GM10847 (cell line): Measurements from ENCODE around the gene DNAL4.

Experiments used
- POLR2A ChIP-seq: IDR thresholded peaks from 2 replicates; pipeline ENCODE4 v1.6.1; 2011; ENCODE audit not compliant: insufficient read length; ENCODE audit errors: extremely low read depth

Gene DNAL4

GRCh38 chr22:38744981-38745380 is 49.0 kb downstream of the DNAL4 start:
- no peak for TF ChIP-seq POLR2A

DNA sequence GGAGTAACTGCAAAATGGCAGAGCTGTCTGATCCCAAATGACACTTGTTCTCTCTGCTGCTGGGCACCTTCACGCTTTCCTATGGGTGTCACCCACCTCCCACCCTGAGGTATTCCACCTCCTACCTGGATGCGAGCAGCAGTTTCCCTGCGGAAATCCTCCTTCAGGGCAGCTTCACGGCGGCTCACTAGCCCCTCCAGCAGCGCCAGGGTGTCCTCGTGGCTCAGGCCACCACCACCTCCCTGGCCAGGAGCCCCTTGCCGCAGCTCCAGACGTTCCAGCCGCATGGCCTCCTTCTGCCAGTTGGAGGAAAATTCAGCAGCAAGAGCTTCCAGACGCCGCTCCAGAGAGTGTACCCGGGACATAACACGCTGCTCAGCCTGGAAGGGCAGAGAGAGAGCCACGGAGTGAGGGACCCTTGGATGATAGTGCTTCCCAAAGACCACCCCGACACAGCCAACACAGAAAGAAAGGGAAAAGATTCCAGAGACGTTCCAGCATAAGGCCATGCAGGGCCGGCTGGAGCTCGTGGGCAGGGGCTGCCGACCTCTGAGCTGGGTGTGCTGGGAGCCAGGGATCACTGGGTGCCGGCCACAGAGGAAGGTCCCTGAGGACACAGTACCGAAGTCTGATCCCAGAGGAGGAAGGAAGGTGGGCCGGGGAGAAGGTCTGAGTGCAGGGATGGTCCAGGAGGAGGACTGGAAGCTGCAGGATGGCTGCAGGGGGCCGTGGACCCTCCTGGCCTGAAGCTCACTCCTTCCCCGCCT is 51.6 kb downstream of the DNAL4 start:
- no peak for TF ChIP-seq POLR2A

DNA sequence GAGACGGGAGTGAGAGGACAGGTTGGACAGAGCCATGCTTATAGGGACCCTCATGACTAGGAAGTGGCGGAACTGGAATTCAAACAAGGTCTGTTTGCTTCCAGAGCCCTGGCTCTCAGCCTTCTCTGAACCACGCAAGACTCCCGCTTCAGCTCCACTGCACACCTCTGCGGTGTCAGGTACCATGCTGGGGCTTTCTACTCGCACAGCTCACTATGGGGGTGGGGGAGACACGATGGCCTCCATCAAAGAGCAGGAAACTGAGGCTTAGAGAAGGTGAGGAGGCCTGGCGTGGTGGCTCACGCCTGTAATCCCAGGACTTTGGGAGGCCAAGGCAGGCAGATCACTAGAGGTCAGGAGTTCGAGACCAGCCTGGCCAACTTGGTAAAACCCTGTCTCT is 52.4 kb downstream of the DNAL4 start:
- no peak for TF ChIP-seq POLR2A

- no peak for TF ChIP-seq POLR2A
Observed at GRCh38 chr22:38741166-38741565, 52.8 kb downstream of the DNAL4 start.

DNA sequence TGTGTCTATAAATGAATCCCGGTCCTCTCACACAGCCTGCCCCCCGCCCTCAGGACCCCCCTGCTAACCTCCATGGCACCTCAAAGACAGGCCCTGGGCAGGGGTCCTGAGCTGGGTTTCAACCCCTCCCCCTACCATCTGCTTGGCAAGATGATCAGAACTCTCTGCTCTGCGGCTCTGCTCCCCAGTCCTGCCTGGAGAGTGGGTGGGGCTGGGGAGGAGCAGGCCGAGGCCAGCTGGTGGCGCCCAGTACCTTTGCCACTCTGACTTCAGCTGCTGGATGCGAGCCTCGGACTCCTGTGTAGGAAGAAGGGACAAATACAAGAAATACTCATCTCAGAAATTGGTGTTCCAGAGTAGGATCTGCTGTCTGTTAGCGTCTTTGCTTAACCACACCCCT is 53.2 kb downstream of the DNAL4 start:
- no peak for TF ChIP-seq POLR2A

DNA sequence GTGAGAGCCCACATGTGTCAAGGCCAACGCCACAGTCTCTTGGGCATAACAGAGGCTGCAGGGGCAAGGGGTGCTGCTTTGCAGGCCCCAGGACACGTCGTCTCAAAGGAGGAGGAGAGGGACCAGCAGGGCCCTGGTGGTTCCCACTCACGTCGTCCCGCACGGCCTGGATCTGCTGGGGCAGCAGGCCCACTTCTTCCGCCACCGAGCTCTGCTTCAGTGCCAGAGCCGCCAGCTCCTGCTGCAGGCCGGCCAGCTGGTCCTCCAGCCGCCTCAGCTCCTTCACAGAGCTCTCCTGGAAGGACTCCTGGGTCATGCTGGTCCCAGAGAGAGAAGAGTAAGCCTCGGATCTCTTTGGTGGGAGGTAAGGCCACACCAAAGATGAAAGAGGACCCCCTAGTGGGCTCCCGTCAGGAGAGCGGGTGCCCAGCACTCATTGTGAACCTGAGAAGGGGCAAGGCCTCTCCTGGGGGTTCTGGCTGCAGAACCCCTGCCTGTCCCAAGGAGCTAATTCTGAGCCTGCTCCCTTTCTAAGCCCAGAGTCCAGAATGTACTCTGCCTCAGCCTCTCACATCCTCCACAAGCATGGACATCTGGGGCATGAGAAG is 53.7 kb downstream of the DNAL4 start:
- TF ChIP-seq POLR2A: no peak

DNA sequence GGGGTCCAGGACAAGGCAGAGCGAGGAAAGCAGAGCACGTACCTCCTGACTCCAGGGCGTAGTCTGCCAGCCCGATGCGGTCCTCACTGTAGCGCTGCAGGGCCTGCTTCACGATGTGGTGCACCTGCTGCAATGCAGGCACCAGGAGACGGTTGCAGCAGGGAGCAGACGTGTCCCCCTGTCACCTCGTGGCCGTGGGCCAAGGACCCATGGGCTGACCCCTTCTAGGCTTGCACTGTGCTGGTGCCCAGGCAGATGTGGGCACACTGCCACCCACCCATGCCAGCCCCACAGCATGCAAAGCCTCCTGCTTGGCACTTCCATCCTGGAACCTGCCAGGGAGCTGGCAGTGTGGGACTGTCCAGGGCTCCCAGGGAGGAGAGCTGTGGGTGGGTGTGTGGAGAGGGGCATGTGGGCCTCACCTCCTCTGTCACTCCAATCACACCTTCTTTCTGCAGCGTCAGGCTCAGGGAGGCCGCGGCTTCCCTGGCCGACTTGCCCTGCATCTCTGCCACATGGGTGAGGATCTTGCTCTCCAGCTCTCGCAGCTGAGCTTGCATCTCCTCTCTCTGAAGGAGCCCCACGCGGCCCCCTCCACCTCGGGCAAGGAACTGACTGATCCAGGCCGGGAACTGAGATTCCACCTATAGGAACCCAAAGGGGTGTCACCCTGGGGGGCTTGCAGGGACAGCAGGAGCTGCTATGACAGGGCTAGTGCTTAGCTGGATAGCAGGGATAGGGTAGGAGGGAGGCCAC is 54.5 kb downstream of the DNAL4 start:
- no peak for TF ChIP-seq POLR2A

DNA sequence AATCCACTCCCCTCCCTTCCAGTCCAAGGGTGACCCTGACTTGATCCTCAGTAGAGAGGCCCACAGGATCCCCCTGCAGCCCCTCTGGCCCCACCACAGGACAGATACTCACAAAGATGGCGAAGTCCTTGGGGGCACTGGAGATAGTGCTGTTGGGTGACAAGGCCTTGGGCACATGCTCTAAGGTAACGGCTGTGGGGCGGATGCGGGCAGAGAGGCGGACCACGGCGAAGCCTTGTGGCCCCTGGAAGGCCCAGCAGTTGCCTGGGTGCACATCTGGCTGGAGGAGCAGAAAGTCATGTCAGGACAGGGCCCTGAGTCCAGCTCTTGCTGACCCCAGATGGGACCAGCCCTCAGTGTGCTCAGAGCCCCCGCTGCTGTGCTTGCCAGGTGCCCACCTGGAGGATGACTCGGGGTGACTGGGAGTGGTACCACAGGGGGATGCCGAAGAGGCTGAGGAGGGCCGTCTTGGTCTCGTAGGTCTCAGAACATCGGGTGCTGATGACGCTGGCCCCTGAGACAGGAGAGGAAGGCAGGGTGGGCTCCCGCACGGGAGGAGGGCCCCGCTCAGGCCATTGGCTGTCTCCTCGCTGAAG is 55.4 kb downstream of the DNAL4 start:
- peak; percentile 14 for TF ChIP-seq POLR2A

DNA sequence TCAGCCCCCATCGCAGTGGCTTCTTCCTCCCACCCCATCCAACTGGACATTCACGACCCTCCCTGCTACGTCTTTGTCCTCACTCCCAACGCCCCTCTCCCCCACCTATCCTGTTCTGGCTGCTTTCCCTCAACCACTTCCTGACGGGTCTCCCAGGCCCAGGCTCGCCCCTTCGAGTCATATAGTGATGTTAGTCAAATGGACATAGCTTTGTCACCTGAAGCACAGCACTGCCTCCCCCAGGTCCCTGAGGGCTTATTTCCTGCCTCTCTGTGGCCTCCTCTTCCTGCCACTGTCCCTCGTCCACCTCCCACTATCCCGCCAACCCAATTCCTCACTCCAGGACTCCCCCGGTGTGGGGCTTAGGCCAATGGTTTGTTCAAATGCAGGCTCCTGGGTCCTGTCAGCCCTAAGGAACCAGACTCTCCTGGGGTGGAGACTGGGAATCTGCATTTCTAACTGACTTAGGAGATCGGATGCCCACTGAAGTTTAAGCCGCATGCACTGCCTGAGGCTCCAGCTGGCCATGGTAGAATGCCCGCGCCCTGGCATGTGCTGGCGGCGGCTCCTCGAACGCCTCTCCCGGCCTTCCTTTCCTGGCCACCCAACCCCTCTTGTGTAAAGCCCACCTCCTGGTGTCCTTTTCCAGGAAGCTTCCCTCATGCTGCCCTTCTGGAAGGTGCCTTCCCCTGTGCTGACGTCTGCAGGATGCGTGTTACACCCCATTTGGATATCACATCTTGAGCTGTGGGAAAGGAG is 56.5 kb downstream of the DNAL4 start:
- TF ChIP-seq POLR2A: no peak

DNA sequence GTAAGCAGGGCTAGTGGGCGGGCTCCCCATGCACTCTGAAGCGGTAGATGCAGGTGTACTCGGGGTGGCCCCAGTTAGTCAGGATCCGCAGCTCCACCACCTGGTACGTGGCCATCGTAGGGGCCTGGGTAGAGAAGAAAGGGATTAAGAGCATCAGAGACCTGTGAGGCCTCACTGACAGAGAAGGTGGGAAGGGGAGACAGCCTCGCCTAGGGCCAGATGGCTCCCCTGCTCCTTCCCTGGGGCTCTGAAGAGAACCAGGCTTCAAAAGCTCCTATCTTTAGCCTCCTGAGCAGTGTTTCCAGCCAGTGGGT is 57.7 kb downstream of the DNAL4 start:
- no peak for TF ChIP-seq POLR2A

GRCh38 chr22:38735465-38736256 is 58.3 kb downstream of the DNAL4 start:
- peak; percentile 26 for TF ChIP-seq POLR2A

- no peak for TF ChIP-seq POLR2A
Observed at GRCh38 chr22:38735126-38735464, 58.8 kb downstream of the DNAL4 start.

- TF ChIP-seq POLR2A: no peak
Observed at GRCh38 chr22:38734421-38735100, 59.4 kb downstream of the DNAL4 start.
